Right lobe of liver (tissue), 6 donors: ENCODE data around the gene CAPN13. TPM values are rescaled to one million over a fixed set of nuclear protein-coding genes. Genes with fewer than 3 reads are reported as not detected.

Source experiments
- ATAC-seq, 4 donors: fragments of 200-7000 bp; cut with Tn5 transposase; one replicate each; pipeline ENCODE4 v1.9.1; 2020; ENCODE audit warnings: mild to moderate bottlenecking in 4 of 4, moderate library complexity in 4 of 4
- DNase-seq, 3 donors: peaks; one replicate each; pipeline ENCODE4 v3.0.0-alpha.2; 2020
- H3K27ac ChIP-seq, 3 donors: fragments of 200-600 bp; one replicate each; pipeline ENCODE4 v1.8.0; 2022
- H3K27me3 ChIP-seq, 2 donors: fragments of 200-600 bp; one replicate each; pipeline ENCODE4 v1.8.0; 2022
- H3K36me3 ChIP-seq, 4 donors: fragments of 200-600 bp; sonication (generic) in 1 of 4; one replicate each; pipeline versions ENCODE4 v1.5.1 to v1.8.0; 2017 to 2022; ENCODE audit warnings: control low read depth in 1 of 4
- H3K4me1 ChIP-seq, 4 donors: fragments of 200-600 bp; sonication (generic) in 1 of 4; one replicate each; pipeline versions ENCODE4 v1.5.1 to v1.8.0; 2017 to 2022; ENCODE audit warnings: control low read depth in 1 of 4
- H3K4me3 ChIP-seq, 3 donors: fragments of 200-600 bp; one replicate each; pipeline ENCODE4 v1.8.0; 2022
- H3K9me3 ChIP-seq, 4 donors: fragments of 200-600 bp; sonication (generic) in 1 of 4; one replicate each; pipeline versions ENCODE4 v1.5.1 to v1.8.0; 2017 to 2022; ENCODE audit warnings: control low read depth in 1 of 4
- POLR2A ChIP-seq: fragments of 450-650 bp; IDR thresholded peaks from one replicate; pipeline ENCODE4 v1.6.1; 2017; ENCODE audit warnings: antibody characterized with exemption, mild to moderate bottlenecking
- WGBS: methylation state at CpG from one replicate; pipeline ENCODE4 v1.1.6; 2018; ENCODE audit warnings: low coverage, low lambda C conversion rate; ENCODE audit not compliant: insufficient coverage; ENCODE audit errors: missing lambda C conversion rate; 5-methylcytosine and 5-hydroxymethylcytosine counted together
- intact Hi-C, 2 donors: fragments of 100-400 bp; cut with DNase I; formaldehyde crosslinking; loops; one replicate each; pipeline versions ENCODE4 v1.11.2 to v1.14.1; 2022
- total RNA-seq, 6 experiments: library from RNA; depleted of rRNA in 2 of 6; stranded (reverse); fragments of >200 nt in 2 of 6; fragmentation: NEBNext Ultra II Directional in 3 of 6; extraction: Animal tissue kit (Norgen Biotek cat#: 25700) in 3 of 6; gene quantifications; one replicate each; pipeline versions ENCODE4 v1.1.0 to v1.2.4, GENCODE V29; 2016 to 2023
- TF ChIP-seq, protein P1 (sequence below), 4 donors: fragments of 200-600 bp in 3 of 4; fragments of 450-650 bp in 1 of 4; IDR thresholded peaks; one replicate each; pipeline versions ENCODE4 v1.5.1 to v1.8.0; 2016 to 2022; ENCODE audit warnings: antibody characterized with exemption in 4 of 4, mild to moderate bottlenecking in 2 of 4
- donor health status: DM: no; HTN: yes; CAD: no.
- donor health status: DM: no; HTN: no; CAD: no.
- donor health status: DM: no; HTN: no; CAD: no.
- donor health status: DM: no; HTN: yes; CAD: no.
- donor health status: DM: no; HTN: yes; CAD: no.

Gene CAPN13
- total RNA-seq, 6 experiments from 2014 or later, result 0.09 to 3.8 (median 1.00) TPM; not detected in 2

- peaks cover 0 to 14% (median 0%) of the 10 kb centered on the region in 4 donors for H3K4me1 ChIP-seq
Observed at GRCh38 chr2:30801821-30802455, 5.3 kb downstream of the CAPN13 start.

GRCh38 chr2:30800159-30800558, 7.1 kb downstream of the CAPN13 start:
- Histone ChIP-seq H3K27me3 (no peaks in the 10 kb centered on the region), H3K36me3 (no peaks in the 10 kb centered on the region), H3K4me3 (no peak overlapping the region), H3K27ac (no peak overlapping the region), H3K4me1 (peaks cover 0 to 14% (median 0%) of the 10 kb centered on the region in 4 donors), H3K9me3 (no peaks in the 10 kb centered on the region)
- DNase-seq, result no peak
- TF ChIP-seq POLR2A, result no peak
- TF ChIP-seq, protein P1, sequence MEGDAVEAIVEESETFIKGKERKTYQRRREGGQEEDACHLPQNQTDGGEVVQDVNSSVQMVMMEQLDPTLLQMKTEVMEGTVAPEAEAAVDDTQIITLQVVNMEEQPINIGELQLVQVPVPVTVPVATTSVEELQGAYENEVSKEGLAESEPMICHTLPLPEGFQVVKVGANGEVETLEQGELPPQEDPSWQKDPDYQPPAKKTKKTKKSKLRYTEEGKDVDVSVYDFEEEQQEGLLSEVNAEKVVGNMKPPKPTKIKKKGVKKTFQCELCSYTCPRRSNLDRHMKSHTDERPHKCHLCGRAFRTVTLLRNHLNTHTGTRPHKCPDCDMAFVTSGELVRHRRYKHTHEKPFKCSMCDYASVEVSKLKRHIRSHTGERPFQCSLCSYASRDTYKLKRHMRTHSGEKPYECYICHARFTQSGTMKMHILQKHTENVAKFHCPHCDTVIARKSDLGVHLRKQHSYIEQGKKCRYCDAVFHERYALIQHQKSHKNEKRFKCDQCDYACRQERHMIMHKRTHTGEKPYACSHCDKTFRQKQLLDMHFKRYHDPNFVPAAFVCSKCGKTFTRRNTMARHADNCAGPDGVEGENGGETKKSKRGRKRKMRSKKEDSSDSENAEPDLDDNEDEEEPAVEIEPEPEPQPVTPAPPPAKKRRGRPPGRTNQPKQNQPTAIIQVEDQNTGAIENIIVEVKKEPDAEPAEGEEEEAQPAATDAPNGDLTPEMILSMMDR (IDR thresholded peaks at IDR 0.05), result no peak
- intact Hi-C loops, result no loop called here
- no peak for ATAC-seq
- WGBS, result 72% methylated on average over 3 of the region's 5 CpGs

More at GRCh38 chr2:30801821-30802455, 5.3 kb downstream of the CAPN13 start:
- intact Hi-C loops, result no loop called here
- WGBS, result 85% methylated on average over 5 of the region's 13 CpGs
- no peak overlapping the region for H3K4me3 ChIP-seq
- no peaks in the 10 kb centered on the region for H3K36me3 ChIP-seq
- H3K27me3 ChIP-seq, result no peaks in the 10 kb centered on the region
- H3K9me3 ChIP-seq, result no peaks in the 10 kb centered on the region
- TF ChIP-seq, protein P1 (IDR thresholded peaks at IDR 0.05), result no peak
- no peak for TF ChIP-seq POLR2A
- no peak overlapping the region for H3K27ac ChIP-seq
- no peak for ATAC-seq
- DNase-seq, result no peak

GRCh38 chr2:30799366-30799765, 7.9 kb downstream of the CAPN13 start:
- TF ChIP-seq, protein P1 (IDR thresholded peaks at IDR 0.05), result no peak
- TF ChIP-seq POLR2A, result no peak
- ATAC-seq (no peak), DNase-seq (no peak)
- Histone ChIP-seq H3K36me3 (no peaks in the 10 kb centered on the region), H3K4me3 (no peak overlapping the region), H3K4me1 (peaks cover 0 to 13% (median 0%) of the 10 kb centered on the region in 4 donors), H3K27me3 (no peaks in the 10 kb centered on the region), H3K9me3 (no peaks in the 10 kb centered on the region), H3K27ac (no peak overlapping the region)
- WGBS, result 40% methylated on average over 1 of the region's 5 CpGs
- intact Hi-C loops, result no loop called here

GRCh38 chr2:30798536-30798991, 8.7 kb downstream of the CAPN13 start:
- H3K27me3 ChIP-seq, result no peaks in the 10 kb centered on the region
- H3K36me3 ChIP-seq, result no peaks in the 10 kb centered on the region
- 40% methylated on average over 6 of the region's 6 CpGs for WGBS
- H3K9me3 ChIP-seq, result no peaks in the 10 kb centered on the region
- no peak overlapping the region for H3K4me3 ChIP-seq
- intact Hi-C loops, result no loop called here
- no peak overlapping the region for H3K27ac ChIP-seq
- TF ChIP-seq, protein P1 (IDR thresholded peaks at IDR 0.05), result no peak
- no peak for TF ChIP-seq POLR2A
- ATAC-seq, result peak; percentile 36 to 73 (median 56)
- no peak for DNase-seq
- peaks cover 0 to 5% (median 0%) of the 10 kb centered on the region in 4 donors for H3K4me1 ChIP-seq
